Hepatocyte (in vitro differentiated cells): Measurements from ENCODE around the gene PDGFA. TPM values are rescaled to one million over a fixed set of nuclear protein-coding genes. Genes with fewer than 3 reads are reported as not detected.
A peak's percentile ranks its signal among the peaks of the same experiment; 100 is the strongest.

Experiments used
- DNase-seq: peaks from one replicate; pipeline ENCODE4 v3.0.0-alpha.2; 2016; ENCODE audit warnings: low spot score
- H2AFZ ChIP-seq: fragments of 200-600 bp; sonication (generic); 2 replicates; pipeline ENCODE4 v1.6.0; 2016; ENCODE audit warnings: antibody characterized with exemption, mild to moderate bottlenecking
- H3K27ac ChIP-seq: fragments of 200-600 bp; sonication (generic); 2 replicates; pipeline ENCODE4 v1.5.1; 2016; ENCODE audit warnings: mild to moderate bottlenecking
- H3K27me3 ChIP-seq: fragments of 200-600 bp; sonication (generic); 2 replicates; pipeline ENCODE4 v1.6.1; 2016
- H3K36me3 ChIP-seq: fragments of 200-600 bp; sonication (generic); replicated peaks from 2 replicates; pipeline ENCODE4 v1.5.1; 2016; ENCODE audit warnings: low read depth; ENCODE audit not compliant: insufficient read depth
- H3K4me1 ChIP-seq: fragments of 200-600 bp; sonication (generic); 2 replicates; pipeline ENCODE4 v1.5.1; 2016; ENCODE audit warnings: mild to moderate bottlenecking, moderate library complexity; ENCODE audit not compliant: insufficient read depth
- H3K4me2 ChIP-seq: fragments of 200-600 bp; sonication (generic); 2 replicates; pipeline ENCODE4 v1.6.0; 2016
- H3K4me3 ChIP-seq: fragments of 200-600 bp; sonication (generic); 2 replicates; pipeline ENCODE4 v1.5.1; 2016; ENCODE audit warnings: mild to moderate bottlenecking
- H3K79me2 ChIP-seq: fragments of 200-600 bp; sonication (generic); 2 replicates; pipeline ENCODE4 v1.6.0; 2017; ENCODE audit warnings: mild to moderate bottlenecking
- H3K9me2 ChIP-seq: fragments of 200-600 bp; sonication (generic); replicated peaks from 2 replicates; pipeline ENCODE4 v1.6.0; 2017; ENCODE audit warnings: mild to moderate bottlenecking; ENCODE audit not compliant: insufficient read depth
- H3K9me3 ChIP-seq: fragments of 200-600 bp; sonication (generic); 2 replicates; pipeline ENCODE4 v1.5.1; 2016; ENCODE audit warnings: low read depth, mild to moderate bottlenecking
- H4K20me1 ChIP-seq: fragments of 200-600 bp; sonication (generic); 2 replicates; pipeline ENCODE4 v1.6.0; 2016; ENCODE audit warnings: mild to moderate bottlenecking; ENCODE audit not compliant: insufficient read depth, poor library complexity, severe bottlenecking
- CTCF ChIP-seq: fragments of 200-600 bp; sonication (generic); IDR thresholded peaks from 2 replicates; pipeline ENCODE4 v1.5.1; 2016; ENCODE audit warnings: antibody characterized with exemption, mild to moderate bottlenecking; ENCODE audit not compliant: poor library complexity
- EZH2 ChIP-seq: fragments of 200-600 bp; sonication (generic); IDR thresholded peaks from 2 replicates; pipeline ENCODE4 v1.6.1; 2016; ENCODE audit warnings: antibody characterized with exemption, mild to moderate bottlenecking, borderline replicate concordance
- EZH2phosphoT487 ChIP-seq: fragments of 200-600 bp; sonication (generic); IDR thresholded peaks from one replicate; pipeline ENCODE4 v1.6.1; 2018; ENCODE audit warnings: antibody characterized with exemption, mild to moderate bottlenecking, low read depth, moderate library complexity; ENCODE audit not compliant: unreplicated experiment, severe bottlenecking
- WGBS: methylation state at CpG from one replicate; pipeline ENCODE4 v1.1.6; 2016; ENCODE audit warnings: low lambda C conversion rate; ENCODE audit errors: missing lambda C conversion rate; 5-methylcytosine and 5-hydroxymethylcytosine counted together
- polyA plus RNA-seq: library from polyadenylated mRNA; unstranded; fragments of >200 nt; fragmentation: Nextera tagmentation; extraction: Ambion mirVana; gene quantifications from 2 replicates; pipeline ENCODE4 v1.2.1, GENCODE V29; 2016
- total RNA-seq: library from RNA; depleted of rRNA; stranded (reverse); fragments of >200 nt; gene quantifications from 2 replicates; pipeline ENCODE4 v1.2.3, GENCODE V29; 2014

The PDGFA gene
- total and polyA plus RNA-seq, 2 experiments from 2014 or later = 30.7 to 63.1 TPM

GRCh38 chr7:452791-453455 lies 66.7 kb downstream of the PDGFA start:
- TF ChIP-seq EZH2 (no peak), CTCF (no peak), EZH2phosphoT487 (no peak)
- peaks cover 20% of the 10 kb centered on the region for H3K4me1 ChIP-seq
- H3K79me2 ChIP-seq = no peaks in the 10 kb centered on the region
- H3K9me2 ChIP-seq = no peaks in the 10 kb centered on the region
- no peaks in the 10 kb centered on the region for H3K36me3 ChIP-seq
- H3K27ac ChIP-seq = no peak overlapping the region
- peaks cover 6% of the 10 kb centered on the region for H3K27me3 ChIP-seq
- no peak overlapping the region for H3K4me3 ChIP-seq
- no peaks in the 10 kb centered on the region for H4K20me1 ChIP-seq
- 83% methylated on average over 20 of the region's 21 CpGs for WGBS
- H3K4me2 ChIP-seq = peak overlapping the region; percentile 56
- no peaks in the 10 kb centered on the region for H3K9me3 ChIP-seq
- DNase-seq = no peak
- H2AFZ ChIP-seq = no peak overlapping the region

- 29% methylated on average over 29 of the region's 30 CpGs for WGBS
- Histone ChIP-seq H3K4me1 (peaks cover 20% of the 10 kb centered on the region), H4K20me1 (no peaks in the 10 kb centered on the region), H3K27me3 (peaks cover 6% of the 10 kb centered on the region), H3K36me3 (no peaks in the 10 kb centered on the region), H3K4me2 (peak overlapping the region; percentile 56), H3K9me2 (no peaks in the 10 kb centered on the region), H3K9me3 (no peaks in the 10 kb centered on the region), H3K79me2 (no peaks in the 10 kb centered on the region), H2AFZ (no peak overlapping the region), H3K27ac (no peak overlapping the region), H3K4me3 (no peak overlapping the region)
- TF ChIP-seq EZH2 (no peak), EZH2phosphoT487 (no peak), CTCF (no peak)
- DNase-seq = peak; percentile 75
These were observed 67.4 kb downstream of the PDGFA start for GRCh38 chr7:452226-452751.

- peaks cover 6% of the 10 kb centered on the region for H3K27me3 ChIP-seq
- H3K4me3 ChIP-seq = no peak overlapping the region
- WGBS = 47% methylated on average over 21 of the region's 24 CpGs
- H3K79me2 ChIP-seq = no peaks in the 10 kb centered on the region
- no peaks in the 10 kb centered on the region for H4K20me1 ChIP-seq
- no peaks in the 10 kb centered on the region for H3K9me3 ChIP-seq
- TF ChIP-seq CTCF (no peak), EZH2 (no peak), EZH2phosphoT487 (no peak)
- DNase-seq = no peak
- no peaks in the 10 kb centered on the region for H3K9me2 ChIP-seq
- no peak overlapping the region for H2AFZ ChIP-seq
- H3K4me2 ChIP-seq = peak overlapping the region; percentile 56
- H3K36me3 ChIP-seq = no peaks in the 10 kb centered on the region
- H3K27ac ChIP-seq = no peak overlapping the region
- H3K4me1 ChIP-seq = peaks cover 20% of the 10 kb centered on the region
These were observed 68.1 kb downstream of the PDGFA start for GRCh38 chr7:451255-452225.
